HG02970 (cell line): ENCODE results near the gene GBE1.
"Not testable (repeated sequence)": the region's sequence is repeated elsewhere in the genome, so short reads cannot be mapped to it uniquely, and the experiment has no call there.

Source experiments
- ATAC-seq: cut with Tn5 transposase; IDR thresholded peaks from one replicate; pipeline ENCODE4 v1.9.1; 2021; ENCODE audit warnings: mild to moderate bottlenecking, moderate library complexity, moderate number of reproducible peaks; ENCODE audit not compliant: unreplicated experiment, low FRiP score

Gene GBE1

GRCh38 chr3:81758275-81758674, 3.2 kb downstream of the GBE1 start:
- no peak for ATAC-seq

- no peak for ATAC-seq
These were observed 7.9 kb downstream of the GBE1 start for GRCh38 chr3:81753416-81754027.

- ATAC-seq, result no peak
These were observed 8.8 kb downstream of the GBE1 start for GRCh38 chr3:81752604-81753003.

- ATAC-seq, result no peak
These were observed 12.2 kb downstream of the GBE1 start for GRCh38 chr3:81749265-81749664.

GRCh38 chr3:81747280-81747679, 14.2 kb downstream of the GBE1 start:
- not testable (repeated sequence) for ATAC-seq

- ATAC-seq, result no peak
These were observed 17.1 kb downstream of the GBE1 start for GRCh38 chr3:81744366-81744765.

- no peak for ATAC-seq
These were observed 18.1 kb downstream of the GBE1 start for GRCh38 chr3:81743096-81744025.

- no peak for ATAC-seq
These were observed 18.9 kb downstream of the GBE1 start for GRCh38 chr3:81742581-81742980.

- no peak for ATAC-seq
These were observed 20.2 kb downstream of the GBE1 start for GRCh38 chr3:81741216-81741615.

- ATAC-seq, result no peak
These were observed 20.7 kb downstream of the GBE1 start for GRCh38 chr3:81740731-81741130.

- ATAC-seq, result no peak
These were observed 26.1 kb downstream of the GBE1 start for GRCh38 chr3:81735334-81735733.

- ATAC-seq, result no peak
These were observed 26.7 kb downstream of the GBE1 start for GRCh38 chr3:81734742-81735141.

GRCh38 chr3:81732642-81733041, 28.8 kb downstream of the GBE1 start:
- ATAC-seq, result no peak

GRCh38 chr3:81728766-81729544, 32.5 kb downstream of the GBE1 start:
- no peak for ATAC-seq

- no peak for ATAC-seq
These were observed 34.7 kb downstream of the GBE1 start for GRCh38 chr3:81726735-81727134.

GRCh38 chr3:81726132-81726531, 35.3 kb downstream of the GBE1 start:
- no peak for ATAC-seq

- ATAC-seq, result no peak
These were observed 37.6 kb downstream of the GBE1 start for GRCh38 chr3:81723732-81724313.

- ATAC-seq, result no peak
These were observed 43.1 kb downstream of the GBE1 start for GRCh38 chr3:81718311-81718710.

GRCh38 chr3:81716870-81717509, 44.5 kb downstream of the GBE1 start:
- ATAC-seq, result no peak

GRCh38 chr3:81713031-81713430, 48.4 kb downstream of the GBE1 start:
- ATAC-seq, result no peak
